K562 (cell line): ENCODE data around the gene ORAI1. TPM values are rescaled to one million over a fixed set of nuclear protein-coding genes. Genes with fewer than 3 reads are reported as not detected.
A peak's percentile ranks its signal among the peaks of the same experiment; 100 is the strongest.

Experiments
- ATAC-seq: fragments of 200-7000 bp; cut with Tn5 transposase; 3 replicates; pipeline ENCODE4 v1.9.1; 2020; ENCODE audit warnings: moderate library complexity
- BruUV-seq: library from RNA; stranded (reverse); fragments of 400-500 nt; replicated peaks from 2 replicates; lab custom pipeline; 2021; lab: Mats Ljungman, UMichigan
- CTCF ChIA-PET: fragments of 300-600 bp; formaldehyde crosslinking; extraction: SDS; loops from one replicate; lab custom pipeline; 2021; ENCODE audit warnings: low intra/inter-chr PET ratio; lab: Yijun Ruan, JAX
- POLR2A ChIA-PET: fragments of 300-600, 350-650 bp; sonication (Branson Sonifier 250); formaldehyde crosslinking; extraction: SDS; loops from one replicate; lab custom pipeline; 2021; ENCODE audit warnings: antibody characterized with exemption, inconsistent platforms; lab: Yijun Ruan, JAX
- DNase-seq, 4 experiments: peaks; one replicate each; pipeline versions ENCODE4 v3.0.0 to v3.0.0-alpha.2; 2011 to 2018; ENCODE audit warnings: low spot score in 3 of 4, mixed read lengths in 3 of 4; ENCODE audit errors: extremely low read depth in 1 of 4
- FAIRE-seq: peaks from 2 replicates; lab custom pipeline; 2011; peaks lifted over from hg19 to GRCh38; lab: Jason Lieb, UNC
- H2AFZ ChIP-seq: 2 replicates; pipeline ENCODE4 v1.6.0; 2011; ENCODE audit warnings: low read depth, low read length, control low read depth, inconsistent platforms
- H3K27ac ChIP-seq: fragments of 200-600 bp; 3 replicates; pipeline ENCODE4 v1.8.0; 2011; ENCODE audit warnings: low read depth, mild to moderate bottlenecking, control low read depth, inconsistent platforms, low read length, moderate library complexity, mixed read lengths; ENCODE audit errors: extremely low read depth
- H3K27me3 ChIP-seq, 2 experiments: fragments of 300-600 bp in 1 of 2; 2 replicates in 1 of 2; 3 replicates in 1 of 2; pipeline versions ENCODE4 v1.6.0 to v1.8.0; 2011; ENCODE audit warnings: inconsistent platforms in 2 of 2, low read length in 2 of 2, mild to moderate bottlenecking in 1 of 2, mixed read lengths in 1 of 2, moderate library complexity in 1 of 2; ENCODE audit not compliant: control insufficient read depth in 2 of 2, insufficient read depth in 2 of 2
- H3K36me3 ChIP-seq: fragments of 300-600 bp; 3 replicates; pipeline ENCODE4 v1.8.0; 2011; ENCODE audit warnings: mild to moderate bottlenecking, low read length, inconsistent platforms; ENCODE audit not compliant: control insufficient read depth, insufficient read depth
- H3K4me1 ChIP-seq, 2 experiments: fragments of 200-600 bp in 1 of 2; replicated peaks in 1 of 2; 2 replicates in 1 of 2; 3 replicates in 1 of 2; pipeline versions ENCODE4 v1.5.1 to v1.8.0; 2011; ENCODE audit warnings: inconsistent platforms in 2 of 2, low read length in 2 of 2, mild to moderate bottlenecking in 1 of 2, mixed read lengths in 1 of 2, moderate library complexity in 1 of 2; ENCODE audit not compliant: control insufficient read depth in 2 of 2, insufficient read depth in 2 of 2
- H3K4me2 ChIP-seq: 2 replicates; pipeline ENCODE4 v1.6.1; 2011; ENCODE audit warnings: low read length, control low read depth, inconsistent platforms, mixed read lengths; ENCODE audit not compliant: insufficient read depth
- H3K4me3 ChIP-seq: fragments of 200-600 bp; sonication (generic), shearing (Covaris generic); 2 replicates; pipeline ENCODE4 v1.5.1; 2016; ENCODE audit warnings: control low read depth, inconsistent platforms
- H3K79me2 ChIP-seq: fragments of 200-600 bp; 3 replicates; pipeline ENCODE4 v1.8.0; 2011; ENCODE audit warnings: low read length, inconsistent platforms; ENCODE audit not compliant: control insufficient read depth, insufficient read depth
- H3K9ac ChIP-seq, 2 experiments: 2 replicates each; pipeline versions ENCODE4 v1.6.0 to v1.6.1; 2011; ENCODE audit warnings: low read depth in 2 of 2, low read length in 2 of 2, control low read depth in 1 of 2, inconsistent platforms in 1 of 2, mild to moderate bottlenecking in 1 of 2, mixed read lengths in 1 of 2; ENCODE audit not compliant: insufficient read depth in 1 of 2
- H3K9me1 ChIP-seq: one replicate; pipeline ENCODE4 v1.6.0; 2011; ENCODE audit warnings: inconsistent platforms, mild to moderate bottlenecking, low read length, moderate library complexity; ENCODE audit not compliant: control insufficient read depth, insufficient read depth
- H3K9me3 ChIP-seq: replicated peaks from 2 replicates; pipeline ENCODE4 v1.5.1; 2011; ENCODE audit warnings: low read depth, low read length, inconsistent platforms; ENCODE audit not compliant: control insufficient read depth, insufficient read depth
- H4K20me1 ChIP-seq: replicated peaks from 2 replicates; pipeline ENCODE4 v1.6.1; 2011; ENCODE audit warnings: low read length, inconsistent platforms, mixed read lengths; ENCODE audit not compliant: control insufficient read depth, insufficient read depth
- ASH1L ChIP-seq: fragments of 450-650 bp; IDR thresholded peaks from 2 replicates; pipeline ENCODE4 v1.6.1; 2018; ENCODE audit warnings: borderline replicate concordance, mild to moderate bottlenecking, low read depth; ENCODE audit not compliant: partially characterized antibody
- POLR2G ChIP-seq: fragments of 200-400 bp; formaldehyde crosslinking; IDR thresholded peaks from 2 replicates; pipeline ENCODE4 v1.6.1; 2017; ENCODE audit warnings: low read depth, mild to moderate bottlenecking, antibody characterized with exemption, low read length, moderate library complexity
- PPARD ChIP-seq: fragments of 250-450 bp; sonication (Bioruptor Pico); IDR thresholded peaks from 2 replicates; pipeline ENCODE4 v1.8.0; 2022; ENCODE audit warnings: inconsistent platforms, mild to moderate bottlenecking, moderate library complexity
- ZNF740 ChIP-seq, 3 experiments: fragments of 200-800 bp in 1 of 3; sonication (Bioruptor generic) in 1 of 3; sonication (generic) in 1 of 3; formaldehyde crosslinking in 1 of 3; IDR thresholded peaks; 2 replicates each; pipeline versions ENCODE4 v1.6.1 to v1.8.0; 2016 to 2022; ENCODE audit warnings: mild to moderate bottlenecking in 2 of 3, missing compliant biosample characterization in 2 of 3, missing genetic modification characterization in 2 of 3, missing genetic modification reagents in 1 of 3
- WGBS: fragments of 100-300 bp; shearing (Covaris generic); methylation state at CpG from one replicate; pipeline ENCODE4 v1.1.6; 2016; ENCODE audit warnings: low coverage, mixed read lengths; ENCODE audit not compliant: insufficient coverage; ENCODE audit errors: missing lambda C conversion rate; 5-methylcytosine and 5-hydroxymethylcytosine counted together
- in situ Hi-C: fragments of 300-500 bp; cut with MboI; formaldehyde crosslinking; loops from 4 replicates; pipeline ENCODE4 v1.15.0; 2018; ENCODE audit warnings: inconsistent platforms, mixed read lengths
- intact Hi-C: fragments of 100-400 bp; cut with micrococcal nuclease; formaldehyde crosslinking; loops from 2 replicates; pipeline ENCODE4 v1.14.2; 2022
- polyA plus RNA-seq, 8 experiments: library from polyadenylated mRNA; depleted of rRNA in 4 of 8; stranded (reverse) in 5 of 8; unstranded in 3 of 8; fragments of >200 nt; fragmentation: Nextera tagmentation in 2 of 8; fragmentation: Illumina TruSeq in 1 of 8; extraction: Ambion mirVana in 2 of 8; extraction: Trizol in 1 of 8; gene quantifications; 2 replicates each; pipeline versions ENCODE4 v1.2.1 to v1.2.3, GENCODE V29; 2011 to 2014; ENCODE audit warnings: inconsistent platforms in 1 of 8, missing spikeins in 1 of 8
- total RNA-seq, 7 experiments: library from RNA; depleted of rRNA in 6 of 7; stranded (reverse); fragments of >200 nt in 6 of 7; fragmentation: Illumina TruSeq in 2 of 7; extraction: Trizol in 2 of 7; gene quantifications; 2 replicates each; pipeline versions ENCODE4 v1.2.1 to v1.2.3, GENCODE V29; 2011 to 2021; ENCODE audit warnings: low replicate concordance in 1 of 7

Gene ORAI1
- total and polyA plus RNA-seq, 9 of the 15 experiments (the other 6 are each of a cell fraction or from before 2014, with no cell fraction given), result 2.6 to 23.8 (median 9.3) TPM

GRCh38 chr12:121669521-121669900 is 43.2 kb downstream of the ORAI1 start, which contains the start of gene MORN3:
TSS of gene MORN3 (minus strand) at chr12:121669654. CDS start at chr12:121669483, 171 bp downstream.
- Histone ChIP-seq H2AFZ (no peak within 1 kb of the TSS), H3K9me3 (no peaks in the 10 kb centered on the region), H3K9me1 (no peaks in the 10 kb centered on the region), H3K4me3 (no peak within 1 kb of the TSS), H3K4me1 (peaks cover 2 to 33% of the 10 kb centered on the region in 2 experiments; a peak in 3 of 5 replicates), H3K4me2 (no peak within 1 kb of the TSS), H3K36me3 (peaks cover 12% of the 10 kb centered on the region; the same call in 2 of the 3 replicates), H4K20me1 (no peaks in the 10 kb centered on the region), H3K9ac (peak within 1 kb of the TSS in 1 of 2 experiments; percentile 41; a peak in 2 of 4 replicates), H3K79me2 (peaks cover 8% of the 10 kb centered on the region)
- in situ Hi-C loops (no loop called here), intact Hi-C loops (loop anchor here (2.0 kb wide), 1 partner anchor 117 kb away; no protein-coding TSS in a partner anchor)
- no peak for FAIRE-seq
- no peak for DNase-seq
- WGBS, result 97% methylated on average over 4 of the region's 5 CpGs
- POLR2A ChIA-PET, result interaction anchor here (1.8 kb wide), 1 partner anchor 117 kb away, joined by 8 read pairs; no protein-coding TSS in a partner anchor
- TF ChIP-seq POLR2G (0 out of 2 replicates have a peak, but pooled peaks have one; percentile 2), PPARD (CRISPR knock-in tag) (no peak)
- TF ChIP-seq, all 486 proteins: peak for 1
- Histone ChIP-seq H3K27me3 (no peaks in the 10 kb centered on the region), H3K27ac (no peak within 1 kb of the TSS)
- no TSS peak for BruUV-seq
- CTCF ChIA-PET, result interaction anchor here (2.2 kb wide), 1 partner anchor 170 kb away, joined by 14 read pairs; no protein-coding TSS in a partner anchor
- no peak for ATAC-seq

- POLR2A ChIA-PET, result interaction anchor here (0.9 kb wide), 1 partner anchor 12 kb away, joined by 3 read pairs; no protein-coding TSS in a partner anchor
- in situ Hi-C loops (loop anchor here (5.0 kb wide), 1 partner anchor 121 kb away; no protein-coding TSS in a partner anchor), intact Hi-C loops (no loop called here)
- WGBS, result 80% methylated on average over 11 of the region's 12 CpGs
- Histone ChIP-seq H3K27ac (no peak overlapping the region), H3K9me1 (no peaks in the 10 kb centered on the region), H3K36me3 (peaks cover 5% of the 10 kb centered on the region; the same call in 2 of the 3 replicates), H2AFZ (no peak overlapping the region), H4K20me1 (no peaks in the 10 kb centered on the region), H3K9me3 (no peaks in the 10 kb centered on the region)
- no peak for FAIRE-seq
- TF ChIP-seq ZNF740 (CRISPR knock-in tag; IDR thresholded peaks at IDR 0.05) (peak; percentile 88), ZNF740 (tag; IDR thresholded peaks at IDR 0.05) (no peak), ASH1L (no peak)
- TF ChIP-seq, all 486 proteins: peak for 1
- ATAC-seq, result 0 out of 3 replicates have a peak, but pooled peaks have one; percentile 37
- H3K9ac ChIP-seq, result peak overlapping the region in 1 of 2 experiments; percentile 28; a peak in 1 of 4 replicates
- no peaks in the 10 kb centered on the region for H3K79me2 ChIP-seq
- no peak overlapping the region for H3K4me2 ChIP-seq
- BruUV-seq, result no TSS peak
- peak in 2 of 4 experiments; percentile 27 to 31 for DNase-seq
- peaks cover 2 to 24% of the 10 kb centered on the region in 2 experiments; a peak in 3 of 5 replicates for H3K4me1 ChIP-seq
- H3K4me3 ChIP-seq, result no peak overlapping the region
- no peaks in the 10 kb centered on the region for H3K27me3 ChIP-seq
- CTCF ChIA-PET, result no interaction called here
These were observed 46.7 kb downstream of the ORAI1 start for GRCh38 chr12:121673013-121673511.
